IPS-15b (cell line): Measurements from ENCODE around the gene BTD.

Experiments used
- H3K27me3 ChIP-seq: one replicate; pipeline ENCODE4 v1.6.1; 2013; ENCODE audit warnings: low read length; ENCODE audit not compliant: control insufficient read depth, insufficient read depth
- H3K36me3 ChIP-seq: one replicate; pipeline ENCODE4 v1.6.1; 2013; ENCODE audit warnings: low read length; ENCODE audit not compliant: control insufficient read depth, insufficient read depth
- H3K4me1 ChIP-seq: one replicate; pipeline ENCODE4 v1.6.1; 2013; ENCODE audit warnings: mild to moderate bottlenecking, low read length; ENCODE audit not compliant: control insufficient read depth, insufficient read depth
- H3K4me3 ChIP-seq: one replicate; pipeline ENCODE4 v1.5.1; 2013; ENCODE audit warnings: low read depth, low read length
- H3K9ac ChIP-seq: one replicate; pipeline ENCODE4 v1.6.1; 2013; ENCODE audit warnings: low read depth, mild to moderate bottlenecking, low read length
- H3K9me3 ChIP-seq: one replicate; pipeline ENCODE4 v1.6.1; 2013; ENCODE audit warnings: mild to moderate bottlenecking, low read length; ENCODE audit not compliant: control insufficient read depth, insufficient read depth

Gene BTD

DNA sequence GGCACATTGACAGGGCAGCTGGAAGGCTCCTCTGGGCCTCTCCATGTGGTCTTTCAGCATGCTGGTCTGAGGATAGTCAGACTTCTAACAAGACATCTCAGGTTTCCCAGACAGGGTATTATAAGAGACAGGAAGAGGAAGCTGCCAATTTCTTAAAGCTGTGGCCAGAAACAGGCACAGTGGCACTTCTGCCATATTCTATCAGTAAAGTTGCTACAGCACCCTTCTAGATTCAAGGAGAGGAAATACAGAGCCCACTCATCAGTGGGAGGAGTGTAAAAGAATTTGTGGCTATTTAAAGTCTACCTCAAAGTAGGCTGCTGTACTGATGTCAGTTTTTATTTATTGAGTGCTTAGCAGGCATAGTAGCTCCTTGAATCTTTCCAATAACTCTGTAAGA is 55.5 kb downstream of the BTD start:
- Histone ChIP-seq H3K9ac (no peak overlapping the region), H3K36me3 (no peaks in the 10 kb centered on the region), H3K4me1 (no peaks in the 10 kb centered on the region), H3K4me3 (no peak overlapping the region), H3K27me3 (no peaks in the 10 kb centered on the region), H3K9me3 (peaks cover 14% of the 10 kb centered on the region)

DNA sequence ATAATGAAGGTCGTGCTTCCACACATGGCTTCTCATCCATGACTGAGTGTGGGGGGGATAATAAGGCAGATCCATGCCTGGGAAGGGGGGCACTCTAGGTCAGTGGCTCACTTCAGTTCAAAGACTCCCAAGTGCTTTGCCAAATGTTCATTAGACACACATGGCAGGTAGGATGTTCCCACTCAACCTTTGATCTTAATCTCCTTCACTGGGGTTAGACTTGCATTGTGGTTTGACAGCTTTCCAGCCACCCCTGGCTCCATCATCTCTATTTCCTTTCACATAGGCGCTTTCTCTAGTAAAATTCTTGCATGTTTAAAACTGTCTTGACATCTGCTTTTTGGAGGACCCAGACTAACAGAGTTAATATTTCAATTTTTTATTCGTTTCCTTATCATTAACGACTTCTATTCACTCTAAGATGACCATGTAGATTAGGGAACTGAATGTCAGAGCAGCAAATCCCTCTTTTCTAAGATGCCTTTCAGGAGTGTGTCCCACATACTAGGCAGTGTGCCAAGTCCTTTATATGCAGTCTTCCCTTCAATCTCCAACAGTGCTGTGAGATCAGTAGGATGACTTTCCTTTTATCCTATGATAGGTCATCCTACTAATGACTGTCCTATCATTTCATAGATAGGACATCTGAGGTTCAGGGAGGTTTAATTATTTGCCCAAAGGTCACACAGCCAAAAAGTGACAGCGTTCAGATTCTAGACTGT is 57.9 kb downstream of the BTD start:
- Histone ChIP-seq H3K9ac (no peak overlapping the region), H3K36me3 (no peaks in the 10 kb centered on the region), H3K4me3 (no peak overlapping the region), H3K9me3 (peaks cover 14% of the 10 kb centered on the region), H3K27me3 (no peaks in the 10 kb centered on the region), H3K4me1 (no peaks in the 10 kb centered on the region)

DNA sequence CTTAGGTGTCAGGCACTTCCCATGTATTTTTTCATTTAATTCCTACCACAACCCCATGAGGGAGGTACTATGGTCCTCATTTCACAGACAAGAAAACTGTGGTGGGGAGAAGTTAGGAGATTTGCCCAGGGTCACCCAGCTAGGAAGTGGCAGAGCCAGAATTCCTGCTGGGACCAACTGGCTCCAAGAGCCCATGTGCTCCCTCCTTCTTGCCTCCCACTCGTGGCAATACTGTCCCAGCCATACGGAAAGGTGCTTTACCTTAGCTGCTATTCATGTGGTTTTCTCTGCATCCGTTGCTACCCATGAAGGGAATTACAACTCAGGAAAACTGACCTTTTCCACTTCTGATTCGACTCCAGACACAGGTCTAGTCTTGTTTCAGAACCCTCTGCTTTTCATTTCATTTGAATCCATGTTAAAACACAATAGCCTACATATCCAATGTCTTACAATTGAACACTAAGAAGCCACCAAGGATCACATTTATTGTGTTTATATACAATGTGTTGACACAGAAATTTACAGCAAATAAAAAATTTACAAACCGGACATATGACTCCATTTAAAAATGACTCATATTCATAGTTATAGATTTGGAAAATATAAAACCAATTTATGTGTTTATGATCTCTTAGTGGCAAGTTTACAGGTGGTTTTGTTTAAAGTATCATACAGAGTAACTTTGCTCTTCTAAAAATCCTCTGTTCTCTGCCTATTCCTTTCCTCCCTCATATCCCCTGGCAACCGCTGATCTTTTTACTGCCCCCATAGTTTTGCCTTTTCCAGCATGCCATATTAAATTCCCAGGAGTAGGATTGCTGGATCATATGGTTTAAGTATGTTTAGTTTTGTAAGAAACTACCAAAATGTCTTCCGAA is 58.8 kb downstream of the BTD start:
- Histone ChIP-seq H3K27me3 (no peaks in the 10 kb centered on the region), H3K4me3 (no peak overlapping the region), H3K36me3 (no peaks in the 10 kb centered on the region), H3K9ac (no peak overlapping the region), H3K4me1 (no peaks in the 10 kb centered on the region), H3K9me3 (peaks cover 14% of the 10 kb centered on the region)

DNA sequence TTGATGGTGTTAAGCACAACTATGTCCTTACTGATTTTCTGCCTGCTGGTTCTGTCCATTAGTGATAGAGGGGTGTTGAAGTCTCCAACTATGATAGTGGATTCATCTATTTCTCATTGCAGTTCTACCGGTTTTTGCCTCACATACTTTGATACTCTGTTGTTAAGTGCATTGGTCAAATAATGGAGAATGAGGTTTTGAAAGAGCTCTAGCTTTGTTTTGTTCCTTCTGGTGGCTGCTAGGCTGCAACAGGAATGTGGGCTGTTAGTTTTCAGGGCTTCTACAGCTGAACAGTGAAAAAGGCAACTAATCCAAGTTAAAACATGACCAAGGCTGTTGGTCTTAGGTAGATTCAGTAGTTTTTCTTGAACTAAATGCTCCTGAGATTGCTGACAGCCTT is 62.6 kb downstream of the BTD start:
- no peak overlapping the region for H3K9ac ChIP-seq
- no peaks in the 10 kb centered on the region for H3K36me3 ChIP-seq
- H3K4me3 ChIP-seq, result no peak overlapping the region
- H3K4me1 ChIP-seq, result peaks cover 4% of the 10 kb centered on the region
- H3K27me3 ChIP-seq, result no peaks in the 10 kb centered on the region
- no peaks in the 10 kb centered on the region for H3K9me3 ChIP-seq

DNA sequence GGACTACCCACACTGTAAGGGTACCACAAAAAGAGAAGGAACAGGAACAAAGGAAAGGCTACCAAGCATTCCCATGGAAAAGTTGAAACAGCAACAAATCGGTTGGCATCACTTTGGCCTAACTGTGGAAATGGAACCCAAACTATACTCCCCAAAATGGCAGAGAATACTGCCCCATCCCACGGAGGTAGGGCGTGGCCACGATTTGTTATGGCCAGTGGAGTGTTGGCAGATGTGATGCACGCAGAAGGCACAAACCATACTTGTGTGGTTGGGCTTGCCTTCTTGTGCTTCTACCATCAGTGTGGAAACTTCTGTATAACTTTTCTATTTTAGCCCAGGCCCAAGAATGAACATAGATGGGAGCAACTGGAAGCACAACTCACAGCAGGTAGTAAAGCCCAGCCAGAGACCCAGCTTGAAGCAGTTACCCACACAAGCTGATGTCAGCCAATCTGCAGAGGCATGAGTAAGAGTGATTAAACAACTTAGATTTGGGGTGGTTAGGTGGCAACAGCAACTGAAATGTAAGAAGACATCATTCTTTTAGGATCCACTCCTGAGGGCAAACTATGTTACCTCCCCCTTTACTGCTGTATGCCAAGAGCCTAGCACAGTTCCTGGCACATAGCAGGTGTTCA is 64.1 kb downstream of the BTD start:
- no peaks in the 10 kb centered on the region for H3K27me3 ChIP-seq
- no peaks in the 10 kb centered on the region for H3K36me3 ChIP-seq
- no peak overlapping the region for H3K4me3 ChIP-seq
- H3K4me1 ChIP-seq, result peaks cover 6% of the 10 kb centered on the region
- H3K9me3 ChIP-seq, result no peaks in the 10 kb centered on the region
- no peak overlapping the region for H3K9ac ChIP-seq

DNA sequence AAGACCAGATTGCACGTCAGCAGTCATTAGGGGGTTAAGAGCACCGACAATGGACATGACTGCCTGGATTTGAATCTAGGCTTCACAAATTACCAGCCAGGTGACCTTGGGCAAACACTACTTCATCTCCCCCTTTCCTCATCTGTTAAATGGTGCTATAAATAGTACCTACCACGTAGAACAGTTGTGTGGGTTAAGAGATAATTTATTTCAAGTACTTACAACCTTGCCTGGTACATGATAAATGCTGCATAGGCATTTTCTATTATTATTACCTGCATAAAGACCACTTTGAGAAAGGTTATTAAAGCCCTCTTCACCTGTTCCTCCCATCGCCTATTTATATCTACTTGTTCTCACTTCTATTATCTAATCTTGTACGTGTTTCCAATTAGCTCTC is 64.7 kb downstream of the BTD start:
- Histone ChIP-seq H3K9ac (no peak overlapping the region), H3K4me3 (no peak overlapping the region), H3K36me3 (no peaks in the 10 kb centered on the region), H3K4me1 (peaks cover 6% of the 10 kb centered on the region), H3K9me3 (no peaks in the 10 kb centered on the region), H3K27me3 (no peaks in the 10 kb centered on the region)

DNA sequence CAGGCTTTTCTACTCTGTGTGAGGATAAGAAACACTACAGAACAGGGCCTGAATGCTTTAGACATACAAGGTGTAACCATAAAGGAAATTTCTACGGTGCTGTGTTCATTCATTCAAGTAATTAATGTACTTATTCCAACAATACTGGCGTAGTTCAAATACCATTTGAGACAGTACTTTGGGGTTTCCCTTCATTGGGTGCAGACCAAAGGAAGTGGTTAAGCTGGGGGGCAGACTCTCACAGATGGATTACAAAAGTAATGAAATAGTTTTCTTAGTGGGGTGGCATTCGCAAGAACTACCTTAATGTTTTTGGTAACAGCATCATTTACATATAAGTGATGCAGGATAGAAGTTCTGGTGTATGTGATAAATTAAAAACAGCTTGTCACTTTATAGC is 65.9 kb downstream of the BTD start:
- Histone ChIP-seq H3K4me1 (peaks cover 6% of the 10 kb centered on the region), H3K4me3 (no peak overlapping the region), H3K9ac (no peak overlapping the region), H3K36me3 (peaks cover 2% of the 10 kb centered on the region), H3K9me3 (no peaks in the 10 kb centered on the region), H3K27me3 (no peaks in the 10 kb centered on the region)

DNA sequence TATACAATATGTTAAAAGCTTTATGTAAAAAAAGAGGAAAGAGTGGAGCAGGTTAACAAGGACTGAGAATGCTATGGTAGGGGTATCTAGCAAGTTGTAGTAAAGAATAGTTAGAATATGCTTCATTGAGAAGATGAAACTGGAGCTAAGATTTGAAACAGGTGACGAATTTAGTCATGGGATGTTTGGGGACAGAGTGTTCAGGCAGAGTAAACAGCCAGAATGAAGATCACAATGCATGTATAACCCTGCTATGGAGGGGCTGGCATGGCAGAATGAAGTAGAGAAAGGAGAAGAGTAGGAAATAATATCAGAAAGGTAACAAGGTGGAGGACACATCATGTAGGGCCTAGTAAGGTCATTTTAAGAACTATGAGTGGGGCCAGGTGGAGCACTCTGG is 72.0 kb downstream of the BTD start:
- Histone ChIP-seq H3K36me3 (peaks cover 9% of the 10 kb centered on the region), H3K27me3 (no peaks in the 10 kb centered on the region), H3K9ac (no peak overlapping the region), H3K9me3 (no peaks in the 10 kb centered on the region), H3K4me3 (no peak overlapping the region), H3K4me1 (peaks cover 5% of the 10 kb centered on the region)

DNA sequence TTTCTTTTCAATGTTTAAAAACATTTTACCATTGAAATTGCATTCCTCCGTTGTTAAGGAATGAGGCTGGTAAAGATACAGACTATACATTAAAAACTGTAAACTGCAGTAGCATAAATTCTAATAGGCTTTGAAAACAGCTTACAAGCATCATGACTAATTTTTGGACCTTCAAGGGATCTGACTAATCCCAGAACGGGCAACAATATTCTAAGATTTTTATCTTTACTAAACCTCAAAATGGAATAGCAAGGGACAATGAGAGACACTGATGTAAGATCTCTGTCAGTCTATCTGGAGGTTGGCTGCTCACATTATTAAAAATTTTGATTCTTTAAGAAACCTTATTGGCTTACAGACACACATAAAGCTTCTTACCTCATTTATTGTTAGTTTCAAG is 74.7 kb downstream of the BTD start:
- Histone ChIP-seq H3K9ac (no peak overlapping the region), H3K4me1 (no peaks in the 10 kb centered on the region), H3K27me3 (no peaks in the 10 kb centered on the region), H3K36me3 (peaks cover 15% of the 10 kb centered on the region), H3K9me3 (no peaks in the 10 kb centered on the region), H3K4me3 (no peak overlapping the region)

DNA sequence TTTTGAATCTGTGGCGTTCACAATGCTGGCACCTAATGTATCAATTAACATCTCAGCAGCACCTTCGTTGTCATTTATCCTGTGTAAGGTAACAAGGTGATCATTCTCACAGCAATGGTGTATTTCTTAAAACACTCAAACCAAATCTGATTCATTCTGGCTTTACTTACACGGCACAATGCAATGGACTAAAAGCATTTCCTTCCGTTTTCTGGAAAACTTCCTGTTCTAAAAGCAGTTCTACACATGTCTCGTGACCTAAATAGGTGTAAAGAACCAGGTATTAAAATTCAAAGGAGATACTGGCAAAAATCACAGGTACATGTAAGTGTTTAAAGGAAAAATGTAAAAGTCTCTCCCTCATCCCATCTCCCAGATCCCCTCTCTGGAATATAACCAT is 77.8 kb downstream of the BTD start:
- no peaks in the 10 kb centered on the region for H3K9me3 ChIP-seq
- peaks cover 12% of the 10 kb centered on the region for H3K36me3 ChIP-seq
- H3K4me3 ChIP-seq, result no peak overlapping the region
- no peak overlapping the region for H3K9ac ChIP-seq
- no peaks in the 10 kb centered on the region for H3K4me1 ChIP-seq
- H3K27me3 ChIP-seq, result no peaks in the 10 kb centered on the region

DNA sequence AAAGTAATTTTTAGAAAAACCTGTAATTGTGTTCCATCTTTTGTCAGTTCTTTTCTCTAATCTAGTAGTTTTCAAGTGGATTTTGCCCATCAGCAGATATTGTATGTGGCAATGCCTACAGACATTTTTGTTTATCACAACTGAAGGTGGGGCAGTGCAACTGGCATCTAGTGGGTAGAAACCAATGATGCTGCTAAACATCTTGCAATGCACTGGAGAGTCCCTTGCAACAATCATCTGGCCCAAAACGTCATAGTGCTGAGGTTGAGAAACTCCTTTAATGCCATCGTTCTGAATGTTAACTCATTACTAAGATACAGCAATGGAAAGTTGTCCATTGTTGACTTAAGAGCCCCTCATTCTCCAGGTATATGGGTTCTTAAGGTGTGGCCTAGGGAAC is 80.1 kb downstream of the BTD start:
- Histone ChIP-seq H3K4me3 (no peak overlapping the region), H3K27me3 (no peaks in the 10 kb centered on the region), H3K9me3 (no peaks in the 10 kb centered on the region), H3K4me1 (no peaks in the 10 kb centered on the region), H3K9ac (no peak overlapping the region), H3K36me3 (peaks cover 20% of the 10 kb centered on the region)
